HCEC 1CT (cell line): Measurements from ENCODE around the gene GNG12.

Source experiments
- DNase-seq: peaks from one replicate; pipeline ENCODE4 v3.0.0-alpha.2; 2017

GNG12 gene

DNA sequence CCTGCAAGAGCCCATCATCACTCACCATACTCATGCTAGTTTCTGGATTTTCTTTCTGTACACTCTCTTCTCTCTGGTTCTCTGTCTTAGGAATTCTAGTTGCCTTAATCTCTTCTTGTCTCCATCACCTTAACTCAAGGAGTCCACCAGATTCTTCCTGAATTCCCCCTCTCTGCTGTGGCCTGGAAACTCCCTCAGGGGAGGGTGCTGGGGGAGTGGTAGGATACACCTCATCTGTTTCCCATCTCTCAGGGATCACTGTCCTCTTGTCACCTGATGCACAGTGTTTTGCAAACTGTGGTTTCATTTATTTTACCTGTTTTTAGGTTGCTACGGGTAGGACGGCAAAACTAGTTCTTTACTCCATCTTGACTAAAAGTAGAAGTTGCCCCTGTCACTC, 6.6 kb upstream of the GNG12 start:
- DNase-seq = no peak

DNA sequence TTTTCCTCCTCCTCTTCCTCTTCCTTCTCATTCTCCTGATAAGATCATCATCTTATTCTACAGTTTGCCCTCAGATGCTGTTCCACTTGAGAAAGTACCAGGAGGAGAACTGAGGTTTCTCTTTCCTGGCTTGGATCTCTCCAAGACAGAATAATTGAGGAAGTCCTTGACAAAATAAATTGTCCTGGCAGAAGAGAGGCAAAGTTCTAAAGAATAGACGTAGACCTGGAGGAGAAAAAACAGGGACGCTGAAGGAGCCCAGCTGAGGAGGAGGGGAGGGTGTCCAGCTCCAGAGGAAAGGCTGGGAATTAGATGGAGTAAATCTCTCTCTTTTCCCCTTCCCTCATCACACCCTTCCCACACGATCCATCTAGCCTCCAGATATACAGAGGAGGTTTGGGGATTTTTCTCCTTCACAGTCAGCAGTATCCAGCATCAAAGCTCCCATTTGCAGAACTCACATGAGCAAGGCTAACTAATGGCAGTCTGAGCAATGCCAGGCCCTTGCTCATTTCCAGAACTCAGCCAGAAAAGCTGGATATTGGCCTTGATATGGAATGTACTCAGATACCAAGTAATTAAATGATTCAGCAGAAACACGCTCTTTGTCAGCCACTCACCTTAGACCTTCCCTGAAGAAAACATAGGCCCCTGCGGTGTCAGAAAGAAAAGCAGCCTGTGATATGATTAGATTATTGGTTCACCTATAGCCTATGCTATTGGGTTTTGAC, 5.1 kb upstream of the GNG12 start:
- no peak for DNase-seq

DNA sequence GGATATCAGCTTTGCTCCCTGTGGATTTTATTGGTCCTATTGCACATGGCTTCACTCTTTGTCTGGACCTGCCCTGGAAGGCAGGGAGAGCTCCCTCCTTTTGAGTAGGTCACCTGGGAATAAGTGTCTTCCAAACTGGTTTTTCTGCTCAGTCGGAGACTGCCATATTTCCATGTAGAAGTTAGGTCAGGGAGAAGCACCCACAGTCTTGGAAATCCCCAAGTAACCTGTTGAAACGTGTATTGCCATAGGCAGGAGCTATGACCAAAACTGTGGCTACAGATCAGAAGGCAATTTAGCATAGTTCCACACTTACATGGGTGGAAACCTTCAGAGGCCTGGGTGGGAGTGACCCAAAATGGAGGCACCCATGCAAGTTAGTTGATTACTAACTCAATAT, 3.5 kb upstream of the GNG12 start:
- DNase-seq = no peak

- DNase-seq = no peak
These were observed 2.6 kb upstream of the GNG12 start for GRCh38 chr1:67835663-67836452.

- no peak for DNase-seq
These were observed 1.1 kb upstream of the GNG12 start for GRCh38 chr1:67834246-67834877.

GRCh38 chr1:67833602-67833940, 304 bp upstream of the GNG12 start:
- DNase-seq = peak; percentile 29

DNA sequence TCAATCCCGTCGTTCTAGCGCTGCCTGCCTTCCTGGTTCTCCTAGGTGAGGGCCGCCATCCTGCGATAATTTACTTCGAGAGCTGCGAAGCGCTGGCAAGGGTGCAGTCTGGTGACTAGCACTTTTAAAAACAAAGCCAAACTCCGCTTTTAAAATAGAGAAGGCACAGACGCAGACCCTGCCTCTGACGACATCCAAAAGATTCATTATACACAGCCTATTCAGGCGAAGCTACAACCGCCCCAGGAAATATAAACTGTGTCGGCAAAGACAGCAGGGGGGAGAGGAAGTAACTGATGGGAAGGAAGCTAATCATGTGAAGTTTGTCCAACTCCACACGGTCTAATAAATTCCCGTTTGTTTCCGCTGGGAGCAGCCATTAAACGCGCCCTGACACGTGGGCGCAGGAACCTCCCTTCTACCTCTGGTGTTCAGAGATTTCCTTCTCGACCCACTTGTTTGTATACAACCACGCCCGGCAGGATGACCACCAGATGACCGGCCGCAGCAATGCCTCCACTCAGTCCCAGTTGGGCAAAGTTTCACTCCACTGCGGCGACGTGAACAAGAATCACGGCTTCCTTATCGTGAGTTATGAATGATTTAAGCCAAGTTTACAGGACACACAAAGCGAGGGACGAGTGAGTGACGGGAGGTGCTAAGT, 1.3 kb downstream of the GNG12 start:
- peak; percentile 85 for DNase-seq

DNA sequence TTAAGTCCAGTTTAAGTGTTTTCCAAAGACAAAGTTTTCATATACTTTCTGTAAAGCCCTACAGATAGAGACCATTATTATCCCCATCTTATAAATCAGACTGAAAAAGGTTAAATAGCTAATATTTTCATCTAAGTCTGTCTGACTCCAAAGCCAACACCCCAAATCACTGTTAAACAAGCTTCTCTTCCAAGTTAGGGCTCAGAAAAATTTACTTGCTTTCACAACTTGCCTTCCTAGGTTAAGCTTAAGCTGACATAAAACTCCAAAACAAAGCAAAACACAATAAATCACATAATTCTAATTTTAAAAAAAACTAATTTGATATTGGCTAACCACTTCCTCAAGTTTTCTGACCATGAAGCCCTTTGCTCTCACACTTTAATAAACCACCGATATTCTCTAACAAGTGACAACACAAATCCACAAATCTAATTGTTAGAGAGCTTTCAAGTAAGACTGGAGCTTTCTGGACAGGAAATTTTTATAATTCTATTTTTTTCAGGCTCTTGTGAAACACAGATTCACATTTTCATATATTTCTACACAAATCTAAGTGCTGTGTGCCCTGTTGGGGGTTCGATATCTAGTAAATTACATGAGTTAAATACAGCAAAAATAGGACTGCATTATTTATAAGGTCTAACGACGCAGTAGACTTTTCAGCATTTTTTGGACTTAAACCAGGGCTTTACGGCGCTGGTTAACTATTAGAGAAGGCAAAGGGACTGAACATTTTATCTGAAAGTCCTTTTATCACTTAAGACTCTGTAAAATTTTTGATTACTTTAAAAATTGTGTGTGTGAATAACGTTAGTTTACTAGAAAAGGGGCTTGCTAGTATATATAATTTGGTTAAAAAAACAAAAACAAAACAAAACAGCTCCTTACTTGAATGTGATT, 2.1 kb downstream of the GNG12 start:
- no peak for DNase-seq

- peak; percentile 56 for DNase-seq
These were observed 3.0 kb downstream of the GNG12 start for GRCh38 chr1:67830226-67830625.

- DNase-seq = no peak
These were observed 5.6 kb downstream of the GNG12 start for GRCh38 chr1:67827688-67828087.

GRCh38 chr1:67825591-67825990, 7.7 kb downstream of the GNG12 start:
- DNase-seq = no peak

GRCh38 chr1:67824766-67825165, 8.5 kb downstream of the GNG12 start:
- DNase-seq = no peak

DNA sequence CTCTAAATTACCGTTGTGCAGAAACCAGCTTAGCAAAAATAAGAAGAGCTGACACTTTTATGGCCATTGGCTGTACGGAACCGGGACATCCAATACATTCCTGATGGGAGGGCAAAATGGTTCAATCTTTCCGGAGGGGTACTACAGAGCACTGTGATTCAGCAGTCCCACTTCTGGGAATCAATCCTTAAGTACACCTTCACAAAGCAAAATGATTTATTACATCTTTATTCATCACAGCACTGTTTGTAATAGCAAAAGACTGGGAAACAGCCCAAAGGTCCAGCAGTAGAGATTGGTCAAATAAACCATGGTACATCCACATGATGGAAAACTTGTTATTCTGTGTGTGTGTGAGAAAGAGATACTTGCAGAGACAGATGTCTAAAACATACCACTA, 9.7 kb downstream of the GNG12 start:
- DNase-seq = no peak

DNA sequence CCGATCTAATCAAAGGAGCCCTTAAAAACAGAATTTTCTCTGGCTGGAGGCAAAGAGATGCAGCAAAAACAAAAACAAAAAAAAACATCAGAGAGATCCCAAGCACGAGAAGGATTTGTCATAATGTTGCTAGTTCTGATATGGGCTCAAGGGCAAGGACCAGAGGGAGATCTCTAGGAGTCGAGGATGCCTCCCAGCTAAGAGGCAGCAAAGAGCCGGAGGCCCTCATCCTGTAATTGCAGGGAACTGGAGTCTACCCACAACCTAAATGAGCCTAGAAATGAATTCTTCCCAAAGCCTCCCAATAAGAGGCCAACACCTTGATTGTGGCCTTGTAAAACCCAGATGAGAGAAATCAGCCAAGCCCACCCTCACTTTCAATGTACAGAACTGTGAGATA, 12.0 kb downstream of the GNG12 start:
- no peak for DNase-seq

DNA sequence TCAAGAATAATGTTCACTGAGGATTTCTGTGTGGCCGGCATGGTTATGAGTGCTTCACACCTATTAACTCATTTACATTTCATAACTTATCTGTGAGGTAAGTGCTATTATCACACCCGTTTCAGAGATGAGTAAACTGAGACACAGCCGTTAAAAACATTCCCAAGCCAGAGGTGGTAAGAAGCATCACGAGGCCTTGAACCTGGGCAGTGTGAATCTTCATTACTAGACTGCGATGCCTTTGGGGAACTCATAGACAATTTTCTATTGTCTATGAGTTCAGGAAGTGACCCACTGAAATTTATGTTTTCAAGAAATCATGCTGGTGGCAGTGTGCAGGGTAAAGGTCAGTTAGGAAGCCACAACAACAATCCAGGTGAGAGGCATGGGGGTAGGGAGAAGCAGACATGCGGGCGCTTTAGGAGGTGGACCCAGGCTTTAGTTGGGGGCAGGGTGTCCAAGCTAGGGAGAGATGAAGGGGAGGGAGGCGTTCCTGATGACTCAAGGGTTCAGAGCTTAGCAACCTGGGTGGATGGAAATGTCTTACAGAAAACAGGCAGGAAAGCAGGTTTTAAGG, 14.5 kb downstream of the GNG12 start:
- peak; percentile 20 for DNase-seq

DNA sequence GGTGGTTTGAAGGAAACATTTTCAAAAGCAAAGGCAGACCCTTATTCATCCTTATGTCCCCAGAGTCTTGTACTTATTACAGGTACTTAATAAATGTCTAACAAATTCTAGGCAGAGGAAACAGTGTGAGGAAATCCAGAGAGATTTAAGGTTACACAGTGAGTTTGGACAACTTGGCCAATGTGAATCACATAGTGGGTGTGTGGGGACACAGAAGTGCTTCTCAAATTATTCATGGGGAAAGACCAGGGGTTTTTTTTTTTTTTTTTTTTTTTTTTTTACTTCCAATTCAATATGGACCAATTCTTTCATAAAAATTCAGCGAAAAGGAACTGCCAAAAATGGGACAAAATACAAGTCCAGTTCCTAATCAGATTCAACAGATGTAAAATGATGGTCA, 15.1 kb downstream of the GNG12 start:
- DNase-seq = no peak

DNA sequence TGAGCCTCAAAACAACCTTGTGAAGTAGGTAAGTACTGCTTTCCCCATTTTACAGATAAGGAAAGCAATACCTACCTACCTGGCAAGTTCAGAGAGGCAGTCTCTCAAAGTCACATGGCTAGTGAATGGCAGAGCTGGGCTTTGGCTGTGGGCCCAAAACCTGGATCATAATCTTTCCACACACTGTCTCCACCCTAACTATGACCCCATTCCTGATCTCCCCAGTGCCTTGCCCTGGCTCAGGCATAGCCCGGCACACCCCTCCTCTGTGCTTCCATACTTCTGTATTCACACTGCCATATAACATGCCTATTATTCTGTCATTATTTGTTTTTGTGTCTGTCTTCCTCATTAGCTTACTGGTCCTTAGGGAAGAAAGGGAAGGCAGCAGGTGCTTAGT, 15.9 kb downstream of the GNG12 start:
- DNase-seq = no peak

DNA sequence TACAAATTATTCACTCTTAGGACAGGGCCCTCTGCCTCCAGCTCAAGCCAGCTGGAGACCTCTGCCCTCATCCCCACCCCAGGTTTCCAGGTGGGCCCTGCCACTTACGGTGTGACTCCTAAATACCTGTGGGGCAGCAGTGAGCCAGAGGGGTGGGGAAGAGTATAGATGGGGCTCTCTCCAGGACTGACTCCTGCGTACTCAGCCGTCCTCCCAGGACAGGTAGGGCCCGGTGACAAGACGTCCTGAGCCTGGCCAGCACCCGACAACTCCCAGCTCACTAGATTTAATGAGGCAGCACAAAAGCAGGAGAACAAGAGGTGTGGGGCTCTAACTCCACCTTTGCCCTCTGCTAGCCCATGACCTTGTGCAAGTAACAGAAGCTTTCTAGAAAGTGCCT, 16.8 kb downstream of the GNG12 start:
- no peak for DNase-seq

- DNase-seq = no peak
These were observed 17.2 kb downstream of the GNG12 start for GRCh38 chr1:67816095-67816475.

DNA sequence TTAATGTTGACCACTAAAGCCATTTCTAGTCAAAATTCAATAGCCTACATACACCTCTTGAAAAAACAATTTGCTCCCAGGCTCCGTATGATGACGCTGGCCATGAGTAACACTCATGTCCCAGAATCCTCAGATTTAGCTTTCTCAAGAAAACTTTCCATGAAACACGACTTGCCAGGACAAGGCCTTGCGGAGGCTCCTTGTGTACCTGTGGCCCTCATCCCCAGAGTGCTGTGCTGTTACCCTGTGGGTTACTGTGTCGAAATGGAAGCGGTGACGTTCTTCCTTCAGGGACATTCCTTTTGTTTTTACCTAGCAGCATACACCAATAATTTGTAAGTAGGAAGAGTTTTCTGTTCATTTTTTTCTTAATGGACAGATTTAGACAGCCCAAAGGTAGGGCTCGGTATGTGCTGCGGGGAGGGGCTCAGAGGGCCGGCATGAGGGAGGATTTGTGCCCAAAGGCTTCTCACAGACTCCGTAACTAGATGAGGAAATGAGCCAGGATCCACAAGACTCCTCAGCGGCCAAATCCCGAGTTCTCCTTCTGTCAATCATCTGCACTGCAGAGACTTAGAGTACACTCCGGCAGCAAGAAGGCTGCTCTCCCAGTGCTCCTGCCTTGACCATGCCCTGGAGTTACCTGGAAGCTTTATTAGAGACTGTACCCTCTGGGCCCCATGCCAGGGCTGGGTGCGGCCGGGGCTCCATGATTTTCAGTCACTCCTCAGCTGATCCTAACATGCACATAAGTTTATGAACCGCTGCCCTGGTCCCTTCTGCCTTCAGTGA, 17.8 kb downstream of the GNG12 start:
- no peak for DNase-seq

DNA sequence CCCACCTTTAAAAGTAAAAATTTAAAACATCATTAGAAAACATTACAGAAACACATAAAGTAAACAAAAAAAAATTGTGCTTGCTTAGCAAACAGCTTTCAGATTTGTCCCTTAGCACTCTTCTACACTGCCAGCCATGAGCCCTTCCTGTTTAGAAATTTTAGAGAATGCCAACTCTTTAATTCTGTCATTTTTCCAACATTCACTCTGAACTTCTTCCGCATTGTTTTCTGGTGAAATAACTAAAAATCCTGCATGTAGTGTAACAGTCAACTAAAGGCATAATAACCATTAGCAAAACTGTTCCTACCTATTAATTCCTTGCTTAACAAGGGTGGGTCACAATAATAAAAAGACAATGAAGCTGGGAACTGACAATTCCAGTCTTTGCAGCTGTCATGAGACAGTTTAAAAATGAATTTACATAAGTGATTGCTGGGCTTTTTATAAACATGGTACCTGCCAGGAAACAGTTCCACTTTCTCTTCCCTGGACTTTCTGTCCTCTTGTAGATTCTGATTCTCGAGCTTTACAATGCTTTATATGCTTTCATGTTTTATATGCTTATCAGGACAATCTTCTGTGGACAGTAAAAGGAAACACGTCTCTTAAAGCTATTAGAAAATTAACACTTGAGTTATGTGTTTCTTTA, 19.0 kb downstream of the GNG12 start:
- DNase-seq = peak; percentile 27
